HepG2 (cell line): ENCODE results near the gene DCUN1D2. TPM values are rescaled to one million over a fixed set of nuclear protein-coding genes. Genes with fewer than 3 reads are reported as not detected.

Source experiments
- ATAC-seq: fragments of 200-7000 bp; cut with Tn5 transposase; 3 replicates; pipeline ENCODE4 v1.9.1; 2020; ENCODE audit warnings: mild to moderate bottlenecking, moderate library complexity
- BruUV-seq: library from RNA; stranded (reverse); fragments of 400-500 nt; replicated peaks from 2 replicates; lab custom pipeline; 2021; lab: Mats Ljungman, UMichigan
- CTCF ChIA-PET: fragments of 300-600 bp; formaldehyde crosslinking; extraction: SDS; loops from one replicate; lab custom pipeline; 2021; ENCODE audit warnings: low total read pairs, inconsistent platforms, low intra/inter-chr PET ratio; lab: Yijun Ruan, JAX
- POLR2A ChIA-PET: fragments of 350-600 bp; sonication (Branson Sonifier 250); formaldehyde crosslinking; loops from one replicate; lab custom pipeline; 2020; ENCODE audit warnings: antibody characterized with exemption, inconsistent platforms; lab: Yijun Ruan, JAX
- DNase-seq: peaks from one replicate; pipeline ENCODE4 v3.0.0-alpha.2; 2015; ENCODE audit warnings: low spot score
- FAIRE-seq: peaks from 3 replicates; lab custom pipeline; 2011; peaks lifted over from hg19 to GRCh38; lab: Jason Lieb, UNC
- H2AFZ ChIP-seq: one replicate; pipeline ENCODE4 v1.6.1; 2011; ENCODE audit warnings: low read length, inconsistent platforms
- H3K27ac ChIP-seq: fragments of 300-600 bp; 3 replicates; pipeline ENCODE4 v1.8.0; 2011; ENCODE audit warnings: mixed run types, mild to moderate bottlenecking, mixed read lengths, low read length, inconsistent platforms; ENCODE audit not compliant: insufficient read depth; ENCODE audit errors: extremely low read length
- H3K27me3 ChIP-seq, 2 experiments: fragments of 200-600 bp in 1 of 2; 2 replicates in 1 of 2; 3 replicates in 1 of 2; pipeline versions ENCODE4 v1.6.0 to v1.8.0; 2011; ENCODE audit warnings: low read length in 2 of 2, mild to moderate bottlenecking in 2 of 2, moderate library complexity in 2 of 2, inconsistent platforms in 1 of 2; ENCODE audit not compliant: insufficient read depth in 2 of 2, control insufficient read depth in 1 of 2
- H3K36me3 ChIP-seq, 2 experiments: fragments of 200-600 bp in 1 of 2; replicated peaks in 1 of 2; 2 replicates in 1 of 2; 3 replicates in 1 of 2; pipeline versions ENCODE4 v1.5.1 to v1.8.0; 2011; ENCODE audit warnings: low read length in 2 of 2, inconsistent platforms in 1 of 2; ENCODE audit not compliant: insufficient read depth in 2 of 2, control insufficient read depth in 1 of 2
- H3K4me1 ChIP-seq: 2 replicates; pipeline ENCODE4 v1.5.1; 2012; ENCODE audit warnings: low read length, inconsistent platforms; ENCODE audit not compliant: insufficient read depth
- H3K4me2 ChIP-seq: 2 replicates; pipeline ENCODE4 v1.6.0; 2011; ENCODE audit warnings: low read depth, low read length, inconsistent platforms
- H3K4me3 ChIP-seq, 3 experiments: fragments of 200-600 bp in 1 of 3; sonication (generic), shearing (Covaris generic) in 1 of 3; replicated peaks in 1 of 3; 2 replicates each; pipeline ENCODE4 v1.5.1; 2011 to 2016; ENCODE audit warnings: low read length in 3 of 3, inconsistent platforms in 2 of 3, low read depth in 2 of 3, mild to moderate bottlenecking in 2 of 3, control low read depth in 1 of 3, mixed read lengths in 1 of 3; ENCODE audit not compliant: insufficient read depth in 1 of 3
- H3K79me2 ChIP-seq: one replicate; pipeline ENCODE4 v1.6.1; 2011; ENCODE audit warnings: low read length, inconsistent platforms; ENCODE audit not compliant: insufficient read depth
- H3K9ac ChIP-seq: 2 replicates; pipeline ENCODE4 v1.6.0; 2011; ENCODE audit warnings: mild to moderate bottlenecking, low read depth, low read length, inconsistent platforms; ENCODE audit not compliant: insufficient read depth
- H3K9me3 ChIP-seq: 2 replicates; pipeline ENCODE4 v1.5.1; 2012; ENCODE audit warnings: mild to moderate bottlenecking, low read length
- H4K20me1 ChIP-seq: 2 replicates; pipeline ENCODE4 v1.6.0; 2011; ENCODE audit warnings: inconsistent platforms, mild to moderate bottlenecking, low read length, moderate library complexity; ENCODE audit not compliant: insufficient read depth
- ARHGAP35 ChIP-seq: sonication (generic); formaldehyde crosslinking; IDR thresholded peaks from 2 replicates; pipeline ENCODE4 v1.9.0; 2022; ENCODE audit warnings: mild to moderate bottlenecking, inconsistent platforms, moderate library complexity, missing genetic modification reagents, borderline replicate concordance
- BATF2 ChIP-seq: sonication (generic); formaldehyde crosslinking; IDR thresholded peaks from 2 replicates; pipeline ENCODE4 v1.8.0; 2022; ENCODE audit warnings: mild to moderate bottlenecking, missing genetic modification reagents, moderate library complexity
- EED ChIP-seq: sonication (generic); formaldehyde crosslinking; IDR thresholded peaks from 2 replicates; pipeline ENCODE4 v1.5.0; 2020; ENCODE audit warnings: mild to moderate bottlenecking, missing genetic modification reagents
- MLLT10 ChIP-seq: sonication (generic); formaldehyde crosslinking; IDR thresholded peaks from 2 replicates; pipeline ENCODE4 v1.4.0; 2020; ENCODE audit warnings: missing genetic modification reagents
- ZNF251 ChIP-seq: sonication (generic); formaldehyde crosslinking; IDR thresholded peaks from 2 replicates; pipeline ENCODE4 v1.9.0; 2021; ENCODE audit warnings: mild to moderate bottlenecking, missing genetic modification reagents
- ZNF704 ChIP-seq: sonication (generic); formaldehyde crosslinking; IDR thresholded peaks from 2 replicates; pipeline ENCODE4 v1.8.1; 2023; ENCODE audit warnings: mild to moderate bottlenecking, inconsistent platforms, moderate library complexity, missing genetic modification reagents, borderline replicate concordance
- WGBS: methylation state at CpG from one replicate; pipeline ENCODE4 v1.1.6; 2017; ENCODE audit warnings: low lambda C conversion rate; 5-methylcytosine and 5-hydroxymethylcytosine counted together
- in situ Hi-C: cut with HindIII; loops from 2 replicates; pipeline ENCODE4 v1.10.0; 2017; ENCODE audit warnings: low pct_unique_long_range_greater_than_20kb; ENCODE audit not compliant: extremely low pct_ligation_motif_present
- intact Hi-C: fragments of 100-400 bp; cut with micrococcal nuclease; formaldehyde crosslinking; loops from one replicate; pipeline ENCODE4 v1.10.0; 2022; ENCODE audit not compliant: unreplicated experiment
- polyA plus RNA-seq, 8 experiments: library from polyadenylated mRNA; depleted of rRNA in 3 of 8; stranded (reverse) in 7 of 8; unstranded in 1 of 8; fragments of >200 nt; fragmentation: Illumina TruSeq in 4 of 8; extraction: Trizol in 4 of 8; gene quantifications; 2 replicates each; pipeline versions ENCODE4 v1.2.1 to v1.2.3, GENCODE V29; 2011 to 2016; ENCODE audit warnings: low read depth in 4 of 8, missing spikeins in 1 of 8, mixed read lengths in 1 of 8; ENCODE audit not compliant: insufficient read depth in 1 of 8
- total RNA-seq, 5 experiments: library from RNA; depleted of rRNA; stranded (reverse); fragments of >200 nt; fragmentation: Illumina TruSeq; extraction: Trizol; gene quantifications; 2 replicates each; pipeline ENCODE4 v1.2.3, GENCODE V29; 2016; ENCODE audit warnings: low read depth in 1 of 5
- TF ChIP-seq, protein P1 (sequence below): sonication (generic); formaldehyde crosslinking; conservative IDR thresholded peaks from 2 replicates; pipeline ENCODE4 v1.4.0; 2020; ENCODE audit warnings: missing genetic modification reagents

Gene DCUN1D2
- total and polyA plus RNA-seq, 2 of the 13 experiments (the other 11 are each of a cell fraction or from before 2014, with no cell fraction given) = 9.1 to 9.6 TPM

DNA sequence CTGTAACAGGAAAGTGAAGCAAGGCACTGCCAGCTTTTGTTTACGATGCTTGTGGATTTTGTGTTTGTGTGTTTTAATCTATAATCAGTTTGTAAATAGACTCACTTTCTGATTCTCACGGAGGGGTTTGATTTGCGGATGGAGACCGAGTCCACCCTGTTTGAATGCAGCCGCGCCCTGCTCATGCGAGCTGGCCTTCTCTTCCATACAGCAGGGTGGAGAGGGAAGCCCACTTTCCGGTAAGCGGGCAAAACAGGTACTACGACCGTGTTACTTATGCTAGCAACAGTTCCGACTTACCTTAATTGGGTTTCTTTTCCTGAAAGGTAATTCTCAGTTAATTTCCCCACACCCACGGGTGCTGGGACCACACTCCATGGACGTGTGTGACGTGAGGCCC lies 70.3 kb downstream of the DCUN1D2 start:
- Histone ChIP-seq H3K9ac (no peak overlapping the region), H3K27me3 (peaks cover 7 to 70% of the 10 kb centered on the region in 2 experiments), H3K27ac (no peak overlapping the region), H3K79me2 (no peaks in the 10 kb centered on the region), H3K4me3 (no peak overlapping the region), H4K20me1 (no peaks in the 10 kb centered on the region), H3K9me3 (no peaks in the 10 kb centered on the region), H3K36me3 (no peaks in the 10 kb centered on the region), H3K4me2 (no peak overlapping the region), H3K4me1 (no peaks in the 10 kb centered on the region)
- ATAC-seq = no peak
- BruUV-seq = no TSS peak
- no peak for FAIRE-seq
- in situ Hi-C loops (no loop called here), intact Hi-C loops (no loop called here)
- no peak for DNase-seq
- CTCF ChIA-PET = no interaction called here
- POLR2A ChIA-PET = no interaction called here
- WGBS = 50% methylated on average over 15 of the region's 15 CpGs
- TF ChIP-seq ZNF251 (CRISPR knock-in tag) = no peak
- TF ChIP-seq ZNF704 (CRISPR knock-in tag) = no peak
- TF ChIP-seq ARHGAP35 = no peak
- TF ChIP-seq MLLT10 (CRISPR knock-in tag) = no peak
- TF ChIP-seq, protein P1, sequence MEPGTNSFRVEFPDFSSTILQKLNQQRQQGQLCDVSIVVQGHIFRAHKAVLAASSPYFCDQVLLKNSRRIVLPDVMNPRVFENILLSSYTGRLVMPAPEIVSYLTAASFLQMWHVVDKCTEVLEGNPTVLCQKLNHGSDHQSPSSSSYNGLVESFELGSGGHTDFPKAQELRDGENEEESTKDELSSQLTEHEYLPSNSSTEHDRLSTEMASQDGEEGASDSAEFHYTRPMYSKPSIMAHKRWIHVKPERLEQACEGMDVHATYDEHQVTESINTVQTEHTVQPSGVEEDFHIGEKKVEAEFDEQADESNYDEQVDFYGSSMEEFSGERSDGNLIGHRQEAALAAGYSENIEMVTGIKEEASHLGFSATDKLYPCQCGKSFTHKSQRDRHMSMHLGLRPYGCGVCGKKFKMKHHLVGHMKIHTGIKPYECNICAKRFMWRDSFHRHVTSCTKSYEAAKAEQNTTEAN (CRISPR knock-in tag) = no peak
- no peak for TF ChIP-seq EED
- TF ChIP-seq BATF2 (CRISPR knock-in tag) = no peak
- TF ChIP-seq, all 625 proteins: peak for 0
- H2AFZ ChIP-seq = no peak overlapping the region
